ENCODE data around the gene CFAP52.

- no peak for TF ChIP-seq EP300 (IDR thresholded peaks at IDR 0.05)
- no peak for TF ChIP-seq POLR2A (IDR thresholded peaks at IDR 0.05)
- TF ChIP-seq, protein P1, sequence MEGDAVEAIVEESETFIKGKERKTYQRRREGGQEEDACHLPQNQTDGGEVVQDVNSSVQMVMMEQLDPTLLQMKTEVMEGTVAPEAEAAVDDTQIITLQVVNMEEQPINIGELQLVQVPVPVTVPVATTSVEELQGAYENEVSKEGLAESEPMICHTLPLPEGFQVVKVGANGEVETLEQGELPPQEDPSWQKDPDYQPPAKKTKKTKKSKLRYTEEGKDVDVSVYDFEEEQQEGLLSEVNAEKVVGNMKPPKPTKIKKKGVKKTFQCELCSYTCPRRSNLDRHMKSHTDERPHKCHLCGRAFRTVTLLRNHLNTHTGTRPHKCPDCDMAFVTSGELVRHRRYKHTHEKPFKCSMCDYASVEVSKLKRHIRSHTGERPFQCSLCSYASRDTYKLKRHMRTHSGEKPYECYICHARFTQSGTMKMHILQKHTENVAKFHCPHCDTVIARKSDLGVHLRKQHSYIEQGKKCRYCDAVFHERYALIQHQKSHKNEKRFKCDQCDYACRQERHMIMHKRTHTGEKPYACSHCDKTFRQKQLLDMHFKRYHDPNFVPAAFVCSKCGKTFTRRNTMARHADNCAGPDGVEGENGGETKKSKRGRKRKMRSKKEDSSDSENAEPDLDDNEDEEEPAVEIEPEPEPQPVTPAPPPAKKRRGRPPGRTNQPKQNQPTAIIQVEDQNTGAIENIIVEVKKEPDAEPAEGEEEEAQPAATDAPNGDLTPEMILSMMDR (IDR thresholded peaks at IDR 0.05), result peak; percentile 12 to 30 (median 16)
These were observed 47.3 kb upstream of the CFAP52 start for GRCh38 chr17:9529033-9529700.

Data from sigmoid colon (tissue), 4 donors.